H9 (cell line): ENCODE measurements around the gene CRTAP. TPM values are rescaled to one million over a fixed set of nuclear protein-coding genes. Genes with fewer than 3 reads are reported as not detected.

Source experiments
- DNase-seq: peaks from one replicate; pipeline ENCODE4 v3.0.0-alpha.2; 2017
- H2AFZ ChIP-seq: one replicate; pipeline ENCODE4 v1.6.1; 2013; ENCODE audit warnings: mild to moderate bottlenecking, low read length, control low read depth, moderate library complexity
- H2AK5ac ChIP-seq: 2 replicates; pipeline ENCODE4 v1.6.1; 2013; ENCODE audit warnings: low read length, control low read depth, mixed read lengths; ENCODE audit not compliant: insufficient read length
- H2BK120ac ChIP-seq: one replicate; pipeline ENCODE4 v1.6.1; 2013; ENCODE audit warnings: low read depth, mild to moderate bottlenecking, low read length, control low read depth, inconsistent platforms; ENCODE audit not compliant: poor library complexity, severe bottlenecking
- H2BK12ac ChIP-seq: 2 replicates; pipeline ENCODE4 v1.6.1; 2013; ENCODE audit warnings: low read length, control low read depth, mixed read lengths, low read depth; ENCODE audit not compliant: insufficient read length
- H2BK15ac ChIP-seq: 2 replicates; pipeline ENCODE4 v1.6.1; 2013; ENCODE audit warnings: low read depth, low read length, control low read depth
- H2BK20ac ChIP-seq: one replicate; pipeline ENCODE4 v1.6.1; 2013; ENCODE audit warnings: low read depth, mild to moderate bottlenecking, low read length, control low read depth, inconsistent platforms; ENCODE audit not compliant: poor library complexity, severe bottlenecking
- H2BK5ac ChIP-seq: 2 replicates; pipeline ENCODE4 v1.6.1; 2013; ENCODE audit warnings: low read length, control low read depth, mixed read lengths; ENCODE audit not compliant: insufficient read length
- H3K14ac ChIP-seq: 2 replicates; pipeline ENCODE4 v1.6.1; 2013; ENCODE audit warnings: low read length, control low read depth; ENCODE audit not compliant: insufficient read depth
- H3K18ac ChIP-seq: 2 replicates; pipeline ENCODE4 v1.6.1; 2013; ENCODE audit warnings: low read depth, mild to moderate bottlenecking, mixed read lengths, low read length, control low read depth; ENCODE audit not compliant: insufficient read length
- H3K23ac ChIP-seq: 2 replicates; pipeline ENCODE4 v1.6.1; 2013; ENCODE audit warnings: low read length, control low read depth, mixed read lengths, low read depth; ENCODE audit not compliant: insufficient read length
- H3K23me2 ChIP-seq: 2 replicates; pipeline ENCODE4 v1.6.1; 2013; ENCODE audit warnings: low read depth, mild to moderate bottlenecking, mixed read lengths, low read length, control low read depth; ENCODE audit not compliant: insufficient read length, poor library complexity, severe bottlenecking
- H3K27ac ChIP-seq: 2 replicates; pipeline ENCODE4 v1.5.1; 2013; ENCODE audit warnings: low read length, control low read depth, mixed read lengths, low read depth; ENCODE audit not compliant: insufficient read length
- H3K27me3 ChIP-seq: 2 replicates; pipeline ENCODE4 v1.6.1; 2013; ENCODE audit warnings: low read length, control low read depth, inconsistent platforms; ENCODE audit not compliant: insufficient read depth
- H3K4ac ChIP-seq: 2 replicates; pipeline ENCODE4 v1.6.1; 2013; ENCODE audit warnings: low read depth, mild to moderate bottlenecking, control low read depth, inconsistent platforms, low read length, moderate library complexity
- H3K4me1 ChIP-seq: 2 replicates; pipeline ENCODE4 v1.6.1; 2013; ENCODE audit warnings: low read length, control low read depth, inconsistent platforms; ENCODE audit not compliant: insufficient read depth
- H3K4me2 ChIP-seq: 2 replicates; pipeline ENCODE4 v1.6.1; 2013; ENCODE audit warnings: low read length, control low read depth, mixed read lengths; ENCODE audit not compliant: insufficient read length, insufficient read depth
- H3K56ac ChIP-seq: 2 replicates; pipeline ENCODE4 v1.6.1; 2013; ENCODE audit warnings: low read depth, mild to moderate bottlenecking, mixed read lengths, low read length, control low read depth; ENCODE audit not compliant: insufficient read length
- H3K79me1 ChIP-seq: 2 replicates; pipeline ENCODE4 v1.6.1; 2013; ENCODE audit warnings: low read depth, mild to moderate bottlenecking, moderate library complexity, low read length, control low read depth, inconsistent platforms; ENCODE audit not compliant: insufficient read depth, poor library complexity, severe bottlenecking
- H3K79me2 ChIP-seq: 2 replicates; pipeline ENCODE4 v1.6.1; 2013; ENCODE audit warnings: low read length, control low read depth, inconsistent platforms; ENCODE audit not compliant: insufficient read depth
- H3K9ac ChIP-seq: 2 replicates; pipeline ENCODE4 v1.6.1; 2013; ENCODE audit warnings: low read length, control low read depth, mixed read lengths; ENCODE audit not compliant: insufficient read length; ENCODE audit errors: extremely low read depth
- H3K9me3 ChIP-seq: one replicate; pipeline ENCODE4 v1.6.1; 2013; ENCODE audit warnings: low read depth, low read length, inconsistent platforms; ENCODE audit not compliant: control insufficient read depth
- H3T11ph ChIP-seq: one replicate; pipeline ENCODE4 v1.6.1; 2013; ENCODE audit warnings: mild to moderate bottlenecking, low read length, control low read depth, inconsistent platforms
- H4K20me1 ChIP-seq: one replicate; pipeline ENCODE4 v1.6.1; 2013; ENCODE audit not compliant: control insufficient read depth, insufficient read length, insufficient read depth
- H4K5ac ChIP-seq: 2 replicates; pipeline ENCODE4 v1.6.1; 2013; ENCODE audit warnings: low read depth, mild to moderate bottlenecking, mixed read lengths, low read length, control low read depth; ENCODE audit not compliant: insufficient read length
- H4K8ac ChIP-seq: replicated peaks from 2 replicates; pipeline ENCODE4 v1.6.1; 2013; ENCODE audit warnings: low read length, control low read depth, mixed read lengths, low read depth; ENCODE audit not compliant: insufficient read length
- H4K91ac ChIP-seq: 2 replicates; pipeline ENCODE4 v1.6.1; 2013; ENCODE audit warnings: low read depth, mild to moderate bottlenecking, moderate library complexity, mixed read lengths, low read length, control low read depth; ENCODE audit not compliant: insufficient read length
- H3K27ac Mint-ChIP-seq, 3 experiments: 2 replicates in 2 of 3; 3 replicates in 1 of 3; pipeline ENCODE4 v1.8.0; 2020 to 2021; ENCODE audit warnings: mixed read lengths in 3 of 3, mild to moderate bottlenecking in 1 of 3, moderate library complexity in 1 of 3
- H3K27me3 Mint-ChIP-seq: 2 replicates; pipeline ENCODE4 v1.8.0; 2021; ENCODE audit warnings: low read depth, mild to moderate bottlenecking, moderate library complexity, mixed read lengths
- H3K36me3 Mint-ChIP-seq, 3 experiments: 2 replicates in 2 of 3; 3 replicates in 1 of 3; pipeline ENCODE4 v1.8.0; 2020 to 2021; ENCODE audit warnings: low read depth in 3 of 3, mixed read lengths in 3 of 3; ENCODE audit not compliant: insufficient read depth in 1 of 3
- H3K4me1 Mint-ChIP-seq, 2 experiments: 2 replicates each; pipeline ENCODE4 v1.8.0; 2020; ENCODE audit warnings: mixed read lengths in 2 of 2
- H3K4me3 Mint-ChIP-seq, 2 experiments: 2 replicates in 1 of 2; 3 replicates in 1 of 2; pipeline ENCODE4 v1.8.0; 2020 to 2021; ENCODE audit warnings: mild to moderate bottlenecking in 2 of 2, mixed read lengths in 2 of 2, moderate library complexity in 1 of 2
- H3K9me3 Mint-ChIP-seq, 2 experiments: 2 replicates in 1 of 2; 3 replicates in 1 of 2; pipeline ENCODE4 v1.8.0; 2020; ENCODE audit warnings: mild to moderate bottlenecking in 2 of 2, mixed read lengths in 2 of 2, moderate library complexity in 1 of 2
- CTCF ChIP-seq: fragments of 200-600 bp; sonication (generic); conservative IDR thresholded peaks from 3 replicates; pipeline ENCODE4 v1.8.0; 2021; ENCODE audit warnings: antibody characterized with exemption, mild to moderate bottlenecking
- WGBS: extraction: QIAGEN DNeasy Blood & Tissue Kit; methylation state at CpG from one replicate; pipeline ENCODE4 v1.1.7; 2013; ENCODE audit warnings: missing lambda C conversion rate, low lambda C conversion rate, mixed read lengths; ENCODE audit not compliant: insufficient read length; ENCODE audit errors: extremely low coverage; 5-methylcytosine and 5-hydroxymethylcytosine counted together
- total RNA-seq: library from RNA; stranded (reverse); gene quantifications from 2 replicates; pipeline ENCODE4 v1.2.1, GENCODE V29; 2021

Gene CRTAP
- total RNA-seq, 1 experiment from 2014 or later = 159 TPM

DNA sequence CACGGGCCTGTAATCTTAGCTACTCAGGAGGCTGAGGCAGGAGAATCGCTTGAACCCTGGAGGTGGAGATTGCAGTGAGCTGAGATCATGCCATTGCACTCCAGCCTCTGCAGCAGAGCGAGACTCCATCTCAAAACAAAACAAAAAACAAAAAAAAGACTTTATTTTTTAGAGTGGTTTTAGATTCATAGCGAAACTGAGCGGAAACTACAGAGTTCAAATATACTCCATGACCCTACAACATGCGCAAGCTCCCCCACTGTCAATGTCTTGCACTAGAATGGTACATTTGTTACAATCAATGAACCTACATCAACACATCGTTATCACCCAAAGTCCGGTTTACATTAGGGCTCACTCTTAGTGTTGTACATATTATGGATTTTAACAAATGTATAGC lies 2.2 kb upstream of the CRTAP start:
- Mint-ChIP-seq H3K4me3 (no peak overlapping the region), H3K36me3 (peaks cover 0 to 2% (median 0%) of the 10 kb centered on the region in 3 experiments; a peak in 1 of 7 replicates), H3K9me3 (peaks cover 0 to 2% of the 10 kb centered on the region in 2 experiments; a peak in 2 of 5 replicates), H3K27me3 (peaks cover 3% of the 10 kb centered on the region), H3K4me1 (peaks cover 10 to 11% of the 10 kb centered on the region in 2 experiments), H3K27ac (no peak overlapping the region)
- WGBS = no CpG with 5 or more reads among the region's 8 CpGs
- Histone ChIP-seq H4K20me1 (no peaks in the 10 kb centered on the region), H4K5ac (no peak overlapping the region), H3K4me2 (no peak overlapping the region), H4K91ac (no peak overlapping the region), H3K23ac (no peak overlapping the region), H2BK120ac (no peak overlapping the region), H3K79me1 (no peaks in the 10 kb centered on the region), H2BK5ac (no peak overlapping the region), H3K27ac (no peak overlapping the region), H2BK20ac (no peak overlapping the region), H3K23me2 (peaks cover 11% of the 10 kb centered on the region), H4K8ac (no peak overlapping the region), H2BK12ac (no peak overlapping the region), H3K9me3 (no peaks in the 10 kb centered on the region), H3K18ac (no peak overlapping the region), H3K79me2 (no peaks in the 10 kb centered on the region), H3K27me3 (no peaks in the 10 kb centered on the region), H3K56ac (no peak overlapping the region), H3K14ac (no peak overlapping the region), H3K9ac (no peak overlapping the region), H2BK15ac (no peak overlapping the region), H3K4ac (no peak overlapping the region), H2AFZ (no peak overlapping the region), H3K4me1 (no peaks in the 10 kb centered on the region), H2AK5ac (no peak overlapping the region), H3T11ph (no peak overlapping the region)
- no peak for TF ChIP-seq CTCF
- no peak for DNase-seq
